Caco-2 (cell line): ENCODE data around the gene ZBTB16. TPM values are rescaled to one million over a fixed set of nuclear protein-coding genes. Genes with fewer than 3 reads are reported as not detected.
A peak's percentile ranks its signal among the peaks of the same experiment; 100 is the strongest.

Source experiments
- BruUV-seq: library from RNA; stranded (reverse); fragments of 400-500 nt; replicated peaks from 2 replicates; lab custom pipeline; 2021; lab: Mats Ljungman, UMichigan
- CTCF ChIA-PET: fragments of 300-600 bp; sonication (Branson Sonifier 250); formaldehyde crosslinking; loops from one replicate; lab custom pipeline; 2022; ENCODE audit warnings: antibody characterized with exemption; lab: Charles Lee
- POLR2A ChIA-PET: fragments of 300-600 bp; sonication (Branson Sonifier 250); formaldehyde crosslinking; loops from one replicate; lab custom pipeline; 2022; ENCODE audit warnings: antibody characterized with exemption; lab: Charles Lee
- DNase-seq, 2 experiments: peaks; one replicate each; pipeline versions ENCODE4 v3.0.0 to v3.0.0-alpha.2; 2020 to 2022
- H3K27me3 ChIP-seq: replicated peaks from 2 replicates; pipeline ENCODE4 v1.6.0; 2011; ENCODE audit warnings: low read length; ENCODE audit not compliant: control insufficient read depth, insufficient read depth
- H3K36me3 ChIP-seq: 2 replicates; pipeline ENCODE4 v1.5.1; 2011; ENCODE audit warnings: low read length; ENCODE audit not compliant: control insufficient read depth, insufficient read depth
- H3K4me1 ChIP-seq: fragments of 250-450 bp; sonication (Bioruptor Pico); 2 replicates; pipeline ENCODE4 v1.5.1; 2020; ENCODE audit warnings: mild to moderate bottlenecking
- H3K4me3 ChIP-seq: 2 replicates; pipeline ENCODE4 v1.5.1; 2011; ENCODE audit warnings: low read depth, mild to moderate bottlenecking, control low read depth, low read length
- H3K9me3 ChIP-seq: fragments of 250-450 bp; sonication (Bioruptor Pico); 2 replicates; pipeline ENCODE4 v1.5.1; 2020; ENCODE audit warnings: mild to moderate bottlenecking, moderate library complexity
- H3K27ac Mint-ChIP-seq: one replicate; pipeline ENCODE4 v1.8.0; 2022; ENCODE audit warnings: mixed read lengths; ENCODE audit not compliant: unreplicated experiment
- H3K27me3 Mint-ChIP-seq: one replicate; pipeline ENCODE4 v1.8.0; 2022; ENCODE audit warnings: mixed read lengths; ENCODE audit not compliant: insufficient read depth, unreplicated experiment
- H3K36me3 Mint-ChIP-seq: one replicate; pipeline ENCODE4 v1.8.0; 2022; ENCODE audit warnings: mild to moderate bottlenecking, mixed read lengths; ENCODE audit not compliant: insufficient read depth, unreplicated experiment
- H3K4me1 Mint-ChIP-seq: one replicate; pipeline ENCODE4 v1.8.0; 2022; ENCODE audit warnings: low read depth, mixed read lengths; ENCODE audit not compliant: unreplicated experiment
- H3K4me3 Mint-ChIP-seq: one replicate; pipeline ENCODE4 v1.8.0; 2022; ENCODE audit warnings: mild to moderate bottlenecking, moderate library complexity, mixed read lengths; ENCODE audit not compliant: unreplicated experiment
- H3K9me3 Mint-ChIP-seq: one replicate; pipeline ENCODE4 v1.8.0; 2022; ENCODE audit warnings: mixed read lengths; ENCODE audit not compliant: unreplicated experiment
- CTCF ChIP-seq, 2 experiments: fragments of 200-600 bp in 1 of 2; IDR thresholded peaks; 1 replicate in 1 of 2; 2 replicates in 1 of 2; pipeline versions ENCODE4 v1.5.1 to v1.8.0; 2011 to 2022; ENCODE audit warnings: antibody characterized with exemption in 1 of 2, control low read depth in 1 of 2, inconsistent platforms in 1 of 2, low read depth in 1 of 2, low read length in 1 of 2, mild to moderate bottlenecking in 1 of 2, moderate library complexity in 1 of 2; ENCODE audit not compliant: insufficient read depth in 1 of 2, severe bottlenecking in 1 of 2, unreplicated experiment in 1 of 2
- intact Hi-C: fragments of 100-400 bp; cut with micrococcal nuclease; formaldehyde crosslinking; loops from one replicate; pipeline ENCODE4 v1.10.0; 2022; ENCODE audit not compliant: unreplicated experiment
- total RNA-seq: library from RNA; stranded (reverse); gene quantifications from 2 replicates; pipeline ENCODE4 v1.2.3, GENCODE V29; 2022

Gene ZBTB16
- total RNA-seq, 1 experiment from 2014 or later: 12.7 TPM

GRCh38 chr11:114110123-114110522 lies 50.6 kb downstream of the ZBTB16 start:
- no peak for TF ChIP-seq CTCF (IDR thresholded peaks at IDR 0.05; ENCODE audit: insufficient read depth in 1 of 2, low read depth in 1 of 2, low read length in 1 of 2, severe bottlenecking in 1 of 2, unreplicated experiment in 1 of 2)
- BruUV-seq: no TSS peak
- ChIA-PET CTCF (interaction anchor here (0.6 kb wide), 1 partner anchor 20 kb away, joined by 3 read pairs; no protein-coding TSS in a partner anchor), POLR2A (no interaction called here)
- Mint-ChIP-seq H3K4me1 (peaks cover 65% of the 10 kb centered on the region), H3K4me3 (no peak overlapping the region), H3K36me3 (no peaks in the 10 kb centered on the region), H3K9me3 (no peaks in the 10 kb centered on the region), H3K27ac (peak overlapping the region; percentile 45), H3K27me3 (no peaks in the 10 kb centered on the region)
- intact Hi-C loops: no loop called here
- Histone ChIP-seq H3K36me3 (no peaks in the 10 kb centered on the region; the same call in 1 of the 2 replicates), H3K4me3 (no peak overlapping the region), H3K4me1 (peaks cover 62% of the 10 kb centered on the region), H3K9me3 (no peaks in the 10 kb centered on the region), H3K27me3 (no peaks in the 10 kb centered on the region)
- DNase-seq: peak in 1 of 2 experiments; percentile 14

GRCh38 chr11:114110952-114111947 lies 51.7 kb downstream of the ZBTB16 start:
- no peaks in the 10 kb centered on the region for H3K9me3 ChIP-seq
- H3K4me1 Mint-ChIP-seq: peaks cover 68% of the 10 kb centered on the region
- POLR2A ChIA-PET: no interaction called here
- H3K4me3 ChIP-seq: no peak overlapping the region
- DNase-seq: peak in 1 of 2 experiments; percentile 9
- H3K4me1 ChIP-seq: peaks cover 72% of the 10 kb centered on the region
- no peaks in the 10 kb centered on the region for H3K27me3 ChIP-seq
- H3K36me3 Mint-ChIP-seq: no peaks in the 10 kb centered on the region
- H3K27me3 Mint-ChIP-seq: no peaks in the 10 kb centered on the region
- H3K4me3 Mint-ChIP-seq: no peak overlapping the region
- no peak for TF ChIP-seq CTCF (IDR thresholded peaks at IDR 0.05; ENCODE audit: insufficient read depth in 1 of 2, low read depth in 1 of 2, low read length in 1 of 2, severe bottlenecking in 1 of 2, unreplicated experiment in 1 of 2)
- no peak overlapping the region for H3K27ac Mint-ChIP-seq
- intact Hi-C loops: no loop called here
- no TSS peak for BruUV-seq
- H3K9me3 Mint-ChIP-seq: no peaks in the 10 kb centered on the region
- no peaks in the 10 kb centered on the region; the same call in 1 of the 2 replicates for H3K36me3 ChIP-seq
- CTCF ChIA-PET: no interaction called here

GRCh38 chr11:114115451-114115928 lies 56.0 kb downstream of the ZBTB16 start:
- no peaks in the 10 kb centered on the region for H3K27me3 Mint-ChIP-seq
- H3K4me3 ChIP-seq: no peak overlapping the region
- peaks cover 9% of the 10 kb centered on the region for H3K36me3 Mint-ChIP-seq
- peak overlapping the region; percentile 12 for H3K4me3 Mint-ChIP-seq
- intact Hi-C loops: loop anchor here (1.0 to 5.0 kb wide), 8 partner anchors 12 to 147 kb away; no protein-coding TSS in a partner anchor
- H3K9me3 Mint-ChIP-seq: peaks cover 6% of the 10 kb centered on the region
- H3K27ac Mint-ChIP-seq: peak overlapping the region; percentile 83
- BruUV-seq: no TSS peak
- no peaks in the 10 kb centered on the region for H3K36me3 ChIP-seq
- peak in 1 of 2 experiments; percentile 73 for TF ChIP-seq CTCF (IDR thresholded peaks at IDR 0.05; ENCODE audit: insufficient read depth in 1 of 2, low read depth in 1 of 2, low read length in 1 of 2, severe bottlenecking in 1 of 2, unreplicated experiment in 1 of 2)
- no peaks in the 10 kb centered on the region for H3K27me3 ChIP-seq
- peak; percentile 90 to 91 for DNase-seq
- H3K4me1 Mint-ChIP-seq: peaks cover 47% of the 10 kb centered on the region
- no peaks in the 10 kb centered on the region for H3K9me3 ChIP-seq
- H3K4me1 ChIP-seq: peaks cover 63% of the 10 kb centered on the region
- ChIA-PET POLR2A (interaction anchor here (0.6 to 2.1 kb wide), 2 partner anchors 37 to 243 kb away, joined by 7 to 12 read pairs; no protein-coding TSS in a partner anchor), CTCF (interaction anchor here (0.6 to 3.3 kb wide), 22 partner anchors 9 to 801 kb away, joined by 3 to 37 read pairs (median 4); partner anchors contain the start of gene TTC12)
